ENCODE measurements around the gene ACSS1.

The ACSS1 gene

DNA sequence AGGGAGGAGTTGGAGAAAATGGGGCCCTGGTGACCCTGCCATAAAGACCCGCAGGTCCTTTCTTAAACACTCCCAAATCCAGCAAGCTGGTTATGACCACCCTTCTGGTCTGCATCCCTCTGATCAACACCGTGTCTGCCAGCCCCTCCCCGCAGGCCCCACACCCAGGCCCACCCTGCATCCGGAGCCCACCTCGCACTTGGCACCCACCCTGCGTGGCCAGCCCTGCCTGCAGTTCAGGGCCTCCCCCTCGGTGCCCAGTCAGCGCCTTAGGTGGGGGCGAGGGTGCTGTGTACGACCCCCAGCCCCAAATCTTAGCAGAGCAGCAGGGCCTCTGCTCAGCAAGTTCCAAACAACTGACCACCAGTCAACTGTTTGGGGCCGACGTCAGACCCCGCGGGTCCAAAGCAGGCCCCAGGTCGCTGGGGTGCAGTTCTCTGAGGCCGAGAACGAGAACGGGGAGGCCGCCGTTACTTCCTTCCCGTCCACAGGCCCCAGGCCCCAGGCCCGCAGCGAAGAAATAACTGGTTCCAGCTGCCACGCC, 1.2 kb downstream of the ACSS1 start:
- Mint-ChIP-seq H3K4me3 (peak overlapping the region; percentile 84), H3K9me3 (no peaks in the 10 kb centered on the region), H3K36me3 (no peaks in the 10 kb centered on the region), H3K27me3 (no peaks in the 10 kb centered on the region), H3K27ac (peak overlapping the region; percentile 85), H3K4me1 (peaks cover 60% of the 10 kb centered on the region)

- Mint-ChIP-seq H3K36me3 (no peaks in the 10 kb centered on the region), H3K4me3 (peak overlapping the region; percentile 84), H3K27ac (peak overlapping the region; percentile 85), H3K4me1 (peaks cover 68% of the 10 kb centered on the region), H3K9me3 (no peaks in the 10 kb centered on the region), H3K27me3 (no peaks in the 10 kb centered on the region)
These were observed 2.0 kb downstream of the ACSS1 start for GRCh38 chr20:25055711-25056495.

DNA sequence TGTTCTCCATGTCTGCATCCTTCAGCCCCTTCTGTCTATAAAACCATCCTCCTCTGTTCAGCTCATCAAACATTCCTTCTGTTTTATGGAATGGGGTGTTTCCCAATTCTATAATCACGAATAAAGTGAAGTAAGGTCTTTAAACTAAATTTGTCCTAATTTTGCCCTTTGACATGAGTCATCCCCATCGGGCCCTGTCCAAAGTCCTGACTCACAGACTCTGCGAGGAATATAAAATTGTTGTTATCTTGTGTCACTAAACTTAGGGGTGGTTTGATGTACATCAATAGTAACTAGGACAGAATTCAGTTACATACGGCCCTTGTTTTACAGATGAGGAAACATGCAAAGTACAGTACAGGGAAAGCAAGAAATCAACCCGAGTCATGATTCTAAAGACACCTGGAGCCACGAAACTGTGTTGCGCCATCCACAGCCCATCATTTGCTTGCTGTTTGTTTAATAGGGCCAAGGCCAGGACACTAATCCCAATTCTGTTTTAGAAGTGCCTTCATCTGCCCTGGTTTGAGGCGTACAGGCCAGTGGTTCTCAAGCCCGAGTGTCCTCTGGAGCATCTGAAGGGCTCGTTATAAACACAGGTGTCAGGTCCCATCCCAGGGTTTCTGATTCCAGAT, 2.8 kb downstream of the ACSS1 start:
- peak overlapping the region; percentile 24 for H3K4me3 Mint-ChIP-seq
- H3K27me3 Mint-ChIP-seq = no peaks in the 10 kb centered on the region
- H3K36me3 Mint-ChIP-seq = no peaks in the 10 kb centered on the region
- H3K4me1 Mint-ChIP-seq = peaks cover 72% of the 10 kb centered on the region
- H3K9me3 Mint-ChIP-seq = no peaks in the 10 kb centered on the region
- H3K27ac Mint-ChIP-seq = no peak overlapping the region

GRCh38 chr20:25054096-25054820, 3.7 kb downstream of the ACSS1 start:
- no peak overlapping the region for H3K4me3 Mint-ChIP-seq
- H3K27ac Mint-ChIP-seq = peak overlapping the region; percentile 38
- H3K36me3 Mint-ChIP-seq = no peaks in the 10 kb centered on the region
- H3K4me1 Mint-ChIP-seq = peaks cover 78% of the 10 kb centered on the region
- H3K9me3 Mint-ChIP-seq = no peaks in the 10 kb centered on the region
- no peaks in the 10 kb centered on the region for H3K27me3 Mint-ChIP-seq

GRCh38 chr20:25053255-25054031, 4.5 kb downstream of the ACSS1 start:
- Mint-ChIP-seq H3K36me3 (no peaks in the 10 kb centered on the region), H3K27ac (peak overlapping the region; percentile 38), H3K4me1 (peaks cover 76% of the 10 kb centered on the region), H3K4me3 (no peak overlapping the region), H3K9me3 (no peaks in the 10 kb centered on the region), H3K27me3 (no peaks in the 10 kb centered on the region)

DNA sequence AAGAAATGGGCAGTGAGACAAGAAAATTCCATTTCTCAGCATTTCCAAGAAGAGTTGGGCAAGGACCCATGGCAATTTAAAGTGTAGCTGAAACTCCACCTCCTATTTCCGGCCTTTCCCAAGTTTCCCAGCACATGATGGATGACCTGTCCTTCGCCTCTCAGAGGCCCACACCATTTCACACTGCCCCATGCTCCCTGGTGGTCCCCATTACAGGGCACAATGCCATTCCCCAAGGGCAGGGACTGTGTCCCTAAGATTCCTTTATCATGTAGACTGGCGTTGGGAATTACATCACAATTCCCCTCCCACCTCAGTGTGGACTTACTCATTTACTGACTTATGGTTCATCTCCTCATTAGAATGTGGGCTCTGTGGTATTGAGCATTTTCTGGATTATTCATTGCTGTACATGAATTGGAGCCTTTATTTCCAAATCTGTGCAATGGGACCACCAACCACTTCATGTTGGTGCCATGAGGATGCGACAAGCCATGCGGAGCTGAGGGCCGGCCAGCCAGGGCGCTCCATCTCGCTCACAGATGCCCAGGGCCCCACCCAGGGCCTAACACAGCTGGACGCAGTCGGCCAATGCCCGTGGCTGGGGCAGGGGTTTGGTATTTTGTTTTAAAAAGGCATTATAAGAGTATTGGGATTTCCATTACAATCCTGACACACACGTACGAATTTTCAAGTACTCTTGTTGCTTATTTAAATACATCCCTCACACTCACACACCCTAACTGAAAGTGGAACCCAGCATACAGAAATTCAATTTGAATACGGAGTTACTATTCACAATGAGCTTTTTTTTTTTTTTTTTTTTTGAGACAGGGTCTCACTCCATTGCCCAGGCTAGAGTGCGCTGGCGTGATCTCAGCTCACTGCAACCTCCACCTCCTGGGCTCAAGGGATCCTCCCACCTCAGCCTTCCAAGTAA, 5.4 kb downstream of the ACSS1 start:
- H3K27me3 Mint-ChIP-seq = no peaks in the 10 kb centered on the region
- H3K4me3 Mint-ChIP-seq = no peak overlapping the region
- peaks cover 76% of the 10 kb centered on the region for H3K4me1 Mint-ChIP-seq
- H3K27ac Mint-ChIP-seq = no peak overlapping the region
- H3K36me3 Mint-ChIP-seq = no peaks in the 10 kb centered on the region
- H3K9me3 Mint-ChIP-seq = no peaks in the 10 kb centered on the region

DNA sequence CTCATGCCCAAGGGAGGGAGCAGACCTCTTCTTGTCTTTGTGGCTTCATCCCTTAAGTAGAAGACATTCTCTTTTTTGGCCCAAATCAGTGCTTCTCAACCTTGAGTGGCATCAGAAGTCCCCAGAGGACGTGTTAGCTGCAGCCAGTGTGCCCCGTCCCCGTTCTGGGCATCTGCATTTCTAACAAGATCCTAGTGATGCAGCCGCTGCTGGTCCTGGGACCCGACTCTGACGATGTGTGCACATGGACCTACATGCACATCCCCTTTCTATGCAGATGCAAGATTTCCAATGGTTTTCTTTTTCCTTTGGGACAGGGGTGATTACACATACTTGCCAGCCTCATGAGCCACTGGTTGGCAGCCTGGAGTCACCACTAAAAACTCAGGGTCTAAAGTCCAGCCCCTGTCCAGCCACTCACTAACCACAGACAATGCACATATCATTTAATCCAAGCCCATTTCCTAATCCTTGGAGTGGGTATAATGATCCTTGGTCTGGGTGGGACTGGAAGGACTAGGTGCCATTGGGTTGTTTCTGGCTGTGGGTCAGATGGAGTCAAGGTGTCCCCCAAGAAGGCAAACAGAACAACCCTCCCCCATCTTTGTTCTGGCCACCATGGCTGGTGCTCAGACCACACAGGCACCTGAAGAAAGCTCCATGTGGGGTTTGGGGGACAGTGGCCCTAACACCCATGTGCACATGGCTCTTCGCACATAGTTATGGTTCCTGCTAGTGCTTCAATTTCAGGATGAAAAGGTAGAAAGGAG, 6.4 kb downstream of the ACSS1 start:
- Mint-ChIP-seq H3K9me3 (no peaks in the 10 kb centered on the region), H3K27ac (no peak overlapping the region), H3K36me3 (no peaks in the 10 kb centered on the region), H3K27me3 (no peaks in the 10 kb centered on the region), H3K4me3 (no peak overlapping the region), H3K4me1 (peaks cover 72% of the 10 kb centered on the region)

DNA sequence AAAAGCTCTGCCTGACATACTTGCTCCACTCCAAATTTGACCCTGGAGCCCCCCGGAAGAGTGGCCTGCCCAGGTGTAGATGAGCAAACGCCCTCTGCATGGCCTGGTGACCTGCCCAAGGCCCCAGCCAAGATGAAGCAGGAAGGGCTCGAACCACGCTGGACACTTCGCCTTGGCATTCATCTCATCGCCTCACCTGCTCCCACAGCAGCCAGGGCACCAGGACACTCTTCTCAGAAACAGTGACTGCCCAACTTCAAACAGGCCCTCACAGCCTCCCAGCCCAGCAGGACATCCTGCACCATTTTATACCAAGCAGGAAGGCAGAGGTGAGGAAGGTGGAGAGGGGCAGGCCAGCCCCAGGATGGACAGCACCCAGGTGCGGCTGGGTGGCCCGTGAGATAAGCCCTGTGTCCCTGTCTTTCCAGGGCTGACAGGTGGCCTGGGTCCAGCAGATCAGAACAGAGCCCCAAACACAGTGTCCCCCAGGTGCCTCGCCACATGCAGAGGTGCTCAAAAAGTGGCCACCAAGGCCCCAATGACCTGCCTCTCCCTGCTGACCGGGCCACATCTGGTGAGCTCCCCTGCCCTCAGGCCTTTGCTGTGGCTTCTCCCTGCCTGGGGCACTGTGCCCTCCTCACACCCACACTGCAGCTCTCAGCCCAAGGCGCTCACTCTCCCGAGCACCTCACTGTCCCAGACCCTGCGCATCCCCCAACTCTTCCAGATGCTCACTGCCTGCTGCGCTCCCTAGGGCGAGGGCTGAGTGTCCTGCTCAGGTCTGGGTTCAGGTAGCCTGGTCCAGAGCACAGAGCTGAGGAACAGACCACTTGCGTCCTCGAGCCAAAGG, 7.2 kb downstream of the ACSS1 start:
- Mint-ChIP-seq H3K27me3 (no peaks in the 10 kb centered on the region), H3K4me1 (peaks cover 63% of the 10 kb centered on the region), H3K9me3 (no peaks in the 10 kb centered on the region), H3K4me3 (no peak overlapping the region), H3K36me3 (no peaks in the 10 kb centered on the region), H3K27ac (peak overlapping the region; percentile 56)

DNA sequence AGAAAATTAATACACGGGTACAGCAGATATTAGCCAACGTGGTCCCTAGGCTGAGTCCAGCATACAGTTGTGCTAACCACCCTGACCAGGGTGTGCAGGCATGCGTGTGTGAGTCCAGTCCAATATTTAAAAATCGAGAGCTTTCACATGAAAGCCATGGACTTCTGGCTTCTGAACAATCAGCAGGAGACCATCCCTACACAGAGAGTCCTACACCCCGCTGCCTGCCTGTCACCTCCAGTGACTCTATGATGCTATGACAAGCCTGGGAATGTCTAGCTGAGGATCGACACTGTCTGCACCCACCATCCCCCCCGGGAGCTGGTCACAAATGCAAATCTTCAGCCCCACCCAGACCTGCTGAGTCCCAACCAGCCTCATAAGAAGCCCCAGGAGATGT, 7.9 kb downstream of the ACSS1 start:
- Mint-ChIP-seq H3K27ac (no peak overlapping the region), H3K9me3 (no peaks in the 10 kb centered on the region), H3K27me3 (no peaks in the 10 kb centered on the region), H3K4me1 (peaks cover 57% of the 10 kb centered on the region), H3K4me3 (no peak overlapping the region), H3K36me3 (no peaks in the 10 kb centered on the region)

- Mint-ChIP-seq H3K27ac (peak overlapping the region; percentile 48), H3K4me1 (peaks cover 51% of the 10 kb centered on the region)
These were observed 8.5 kb downstream of the ACSS1 start for GRCh38 chr20:25049261-25050060.

GRCh38 chr20:25048519-25048952, 9.4 kb downstream of the ACSS1 start:
- H3K27me3 Mint-ChIP-seq = no peaks in the 10 kb centered on the region
- no peaks in the 10 kb centered on the region for H3K9me3 Mint-ChIP-seq
- H3K4me3 Mint-ChIP-seq = no peak overlapping the region
- no peaks in the 10 kb centered on the region for H3K36me3 Mint-ChIP-seq
- H3K27ac Mint-ChIP-seq = no peak overlapping the region
- peaks cover 41% of the 10 kb centered on the region for H3K4me1 Mint-ChIP-seq

More at GRCh38 chr20:25049261-25050060, 8.5 kb downstream of the ACSS1 start:
- H3K27me3 Mint-ChIP-seq = no peaks in the 10 kb centered on the region
- H3K9me3 Mint-ChIP-seq = no peaks in the 10 kb centered on the region
- H3K4me3 Mint-ChIP-seq = no peak overlapping the region
- no peaks in the 10 kb centered on the region for H3K36me3 Mint-ChIP-seq

DNA sequence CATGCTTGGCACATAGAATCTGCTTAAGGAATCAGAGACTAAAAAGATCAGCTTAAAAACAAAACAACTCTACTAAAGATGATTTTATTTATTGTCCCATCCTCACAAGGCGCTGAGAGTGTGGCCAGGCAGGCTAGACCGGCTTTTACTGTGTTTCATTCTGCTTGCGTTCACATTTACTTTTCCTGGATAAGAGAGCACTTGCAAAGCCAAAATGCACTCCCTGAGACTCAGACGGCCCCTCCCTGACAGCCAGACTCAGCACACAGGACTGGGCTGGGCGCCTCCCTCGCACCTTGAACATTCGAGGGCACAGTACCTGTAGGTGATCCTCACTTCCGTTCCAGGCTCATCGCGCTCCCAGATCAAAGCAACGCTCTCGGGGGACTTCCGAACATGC, 10.2 kb downstream of the ACSS1 start:
- no peaks in the 10 kb centered on the region for H3K9me3 Mint-ChIP-seq
- no peaks in the 10 kb centered on the region for H3K36me3 Mint-ChIP-seq
- no peaks in the 10 kb centered on the region for H3K27me3 Mint-ChIP-seq
- peaks cover 42% of the 10 kb centered on the region for H3K4me1 Mint-ChIP-seq
- H3K27ac Mint-ChIP-seq = no peak overlapping the region
- no peak overlapping the region for H3K4me3 Mint-ChIP-seq

Measured in activated naive CD4-positive, alpha-beta T cell treated with anti-CD3 and anti-CD28 coated beads, Interleukin-2, amount 50 U/mL, for 24 hours (primary cell).